K562 (cell line): ENCODE data around the gene TAS2R4. TPM values are rescaled to one million over a fixed set of nuclear protein-coding genes. Genes with fewer than 3 reads are reported as not detected.
A peak's percentile ranks its signal among the peaks of the same experiment; 100 is the strongest.

Source experiments
- ARID1B ChIP-seq: fragments of 450-650 bp; IDR thresholded peaks from 2 replicates; pipeline ENCODE4 v1.6.1; 2016; ENCODE audit warnings: antibody characterized with exemption, mild to moderate bottlenecking, inconsistent platforms
- CCAR2 ChIP-seq: fragments of 200-400 bp; formaldehyde crosslinking; IDR thresholded peaks from 2 replicates; pipeline ENCODE4 v1.6.1; 2017; ENCODE audit warnings: mild to moderate bottlenecking, low read depth, low read length
- CLOCK ChIP-seq: fragments of 250-450 bp; sonication (Bioruptor Pico); IDR thresholded peaks from 2 replicates; pipeline ENCODE4 v1.4.0; 2020; ENCODE audit warnings: mild to moderate bottlenecking, moderate library complexity, borderline replicate concordance
- E2F5 ChIP-seq: sonication (generic); formaldehyde crosslinking; IDR thresholded peaks from 2 replicates; pipeline ENCODE4 v1.8.0; 2022; ENCODE audit warnings: mild to moderate bottlenecking, missing genetic modification reagents
- FOXJ2 ChIP-seq: fragments of 200-800 bp; sonication (Bioruptor generic); IDR thresholded peaks from 2 replicates; pipeline ENCODE4 v1.6.1; 2016; ENCODE audit warnings: missing genetic modification characterization, missing compliant biosample characterization
- HDGF ChIP-seq: fragments of 450-650 bp; IDR thresholded peaks from 2 replicates; pipeline ENCODE4 v1.6.1; 2016
- NELFE ChIP-seq: IDR thresholded peaks from 2 replicates; pipeline ENCODE4 v1.6.1; 2011; ENCODE audit warnings: mild to moderate bottlenecking; ENCODE audit not compliant: insufficient read depth, insufficient read length
- NFIX ChIP-seq: fragments of 250-450 bp; sonication (Bioruptor Pico); IDR thresholded peaks from 2 replicates; pipeline ENCODE4 v1.4.0; 2020; ENCODE audit warnings: low read depth, mild to moderate bottlenecking, moderate library complexity
- PHB ChIP-seq: fragments of 250-450 bp; sonication (Bioruptor Pico); IDR thresholded peaks from 2 replicates; pipeline ENCODE4 v1.5.0; 2021
- RB1 ChIP-seq: fragments of 450-650 bp; IDR thresholded peaks from 2 replicates; pipeline ENCODE4 v1.6.1; 2017; ENCODE audit warnings: low read depth, mild to moderate bottlenecking
- RFX1 ChIP-seq: fragments of 450-650 bp; IDR thresholded peaks from 2 replicates; pipeline ENCODE4 v1.6.1; 2016; ENCODE audit warnings: mild to moderate bottlenecking, moderate library complexity
- TAF1 ChIP-seq: IDR thresholded peaks from 2 replicates; pipeline ENCODE4 v1.6.1; 2011; ENCODE audit warnings: mild to moderate bottlenecking, low read length, moderate library complexity; ENCODE audit not compliant: insufficient read depth, control insufficient read depth, severe bottlenecking; ENCODE audit errors: extremely low read depth
- TAL1 ChIP-seq: fragments of 450-650 bp; IDR thresholded peaks from 2 replicates; pipeline ENCODE4 v1.6.1; 2016; ENCODE audit warnings: mild to moderate bottlenecking
- XRCC5 ChIP-seq: fragments of 200-400 bp; formaldehyde crosslinking; IDR thresholded peaks from 2 replicates; pipeline ENCODE4 v1.6.1; 2017; ENCODE audit warnings: low read depth, mild to moderate bottlenecking, low read length
- ZFP91 ChIP-seq: sonication (generic); formaldehyde crosslinking; IDR thresholded peaks from 2 replicates; pipeline ENCODE4 v1.8.0; 2022; ENCODE audit warnings: mild to moderate bottlenecking, missing genetic modification reagents
- ZNF165 ChIP-seq: fragments of 250-450 bp; sonication (Bioruptor Pico); IDR thresholded peaks from 2 replicates; pipeline ENCODE4 v1.4.0; 2020; ENCODE audit warnings: borderline replicate concordance
- ZSCAN32 ChIP-seq: fragments of 450-650 bp; formaldehyde crosslinking; IDR thresholded peaks from 2 replicates; pipeline ENCODE4 v1.4.0; 2020; ENCODE audit warnings: mild to moderate bottlenecking, moderate library complexity
- polyA plus RNA-seq, 8 experiments: library from polyadenylated mRNA; depleted of rRNA in 4 of 8; stranded (reverse) in 5 of 8; unstranded in 3 of 8; fragments of >200 nt; fragmentation: Nextera tagmentation in 2 of 8; fragmentation: Illumina TruSeq in 1 of 8; extraction: Ambion mirVana in 2 of 8; extraction: Trizol in 1 of 8; gene quantifications; 2 replicates each; pipeline versions ENCODE4 v1.2.1 to v1.2.3, GENCODE V29; 2011 to 2014; ENCODE audit warnings: inconsistent platforms in 1 of 8, missing spikeins in 1 of 8
- total RNA-seq, 7 experiments: library from RNA; depleted of rRNA in 6 of 7; stranded (reverse); fragments of >200 nt in 6 of 7; fragmentation: Illumina TruSeq in 2 of 7; extraction: Trizol in 2 of 7; gene quantifications; 2 replicates each; pipeline versions ENCODE4 v1.2.1 to v1.2.3, GENCODE V29; 2011 to 2021; ENCODE audit warnings: low replicate concordance in 1 of 7
- TF ChIP-seq, protein P1 (sequence below): fragments of 150-350 bp; IDR thresholded peaks from 2 replicates; pipeline ENCODE4 v1.6.1; 2014; ENCODE audit warnings: low read depth, mild to moderate bottlenecking, low read length, borderline replicate concordance

TAS2R4 gene
- total and polyA plus RNA-seq, 9 of the 15 experiments (the other 6 are each of a cell fraction or from before 2014, with no cell fraction given) = 0.04 to 2.1 (median 0.68) TPM

DNA sequence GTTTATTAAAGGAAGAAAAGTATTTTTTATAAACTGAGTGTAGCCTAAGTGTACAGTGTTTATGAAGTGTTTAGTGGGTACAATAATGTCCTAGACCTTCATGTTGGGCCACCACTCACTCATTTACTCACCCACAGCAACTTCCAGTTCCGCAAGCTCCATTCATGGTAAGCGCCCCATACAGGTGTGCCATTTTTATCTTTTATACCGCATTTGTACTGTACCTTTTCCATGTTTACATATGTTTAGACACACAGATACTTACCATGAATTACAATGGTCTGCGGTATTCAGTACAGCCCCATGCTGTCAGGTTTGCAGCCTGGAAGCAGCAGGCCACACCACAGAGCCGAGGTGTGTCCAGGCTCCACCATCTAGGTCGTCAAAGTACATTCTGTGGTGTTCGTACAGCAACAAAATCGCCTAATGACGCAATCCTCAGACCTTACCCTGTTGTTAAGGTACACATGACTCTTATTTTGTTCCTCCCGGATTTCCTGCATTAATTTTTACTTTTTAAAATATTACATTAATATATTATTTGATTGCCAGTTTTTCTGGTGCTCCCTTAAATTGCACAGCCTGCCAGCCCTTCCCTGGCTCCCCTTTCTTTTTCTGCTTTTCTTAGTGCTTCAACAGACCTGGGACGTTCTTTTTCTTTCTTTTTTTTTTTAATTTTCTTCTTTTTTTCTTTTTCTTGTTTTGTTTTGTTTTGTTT, 39.2 kb upstream of the TAS2R4 start (continued):
- TF ChIP-seq ZFP91 (no peak), CLOCK (no peak), E2F5 (no peak), HDGF (no peak), ZNF165 (CRISPR knock-in tag) (no peak), PHB (CRISPR knock-in tag) (no peak), ARID1B (no peak), NELFE (no peak), TAF1 (no peak), CCAR2 (no peak), NFIX (CRISPR knock-in tag) (no peak), XRCC5 (no peak), RFX1 (peak; percentile 32; the same call in 1 of the 2 replicates), TAL1 (no peak; the same call in 1 of the 2 replicates), RB1 (no peak), FOXJ2 (tag) (no peak), ZSCAN32 (CRISPR knock-in tag) (no peak; the same call in 1 of the 2 replicates)
- TF ChIP-seq, protein P1, sequence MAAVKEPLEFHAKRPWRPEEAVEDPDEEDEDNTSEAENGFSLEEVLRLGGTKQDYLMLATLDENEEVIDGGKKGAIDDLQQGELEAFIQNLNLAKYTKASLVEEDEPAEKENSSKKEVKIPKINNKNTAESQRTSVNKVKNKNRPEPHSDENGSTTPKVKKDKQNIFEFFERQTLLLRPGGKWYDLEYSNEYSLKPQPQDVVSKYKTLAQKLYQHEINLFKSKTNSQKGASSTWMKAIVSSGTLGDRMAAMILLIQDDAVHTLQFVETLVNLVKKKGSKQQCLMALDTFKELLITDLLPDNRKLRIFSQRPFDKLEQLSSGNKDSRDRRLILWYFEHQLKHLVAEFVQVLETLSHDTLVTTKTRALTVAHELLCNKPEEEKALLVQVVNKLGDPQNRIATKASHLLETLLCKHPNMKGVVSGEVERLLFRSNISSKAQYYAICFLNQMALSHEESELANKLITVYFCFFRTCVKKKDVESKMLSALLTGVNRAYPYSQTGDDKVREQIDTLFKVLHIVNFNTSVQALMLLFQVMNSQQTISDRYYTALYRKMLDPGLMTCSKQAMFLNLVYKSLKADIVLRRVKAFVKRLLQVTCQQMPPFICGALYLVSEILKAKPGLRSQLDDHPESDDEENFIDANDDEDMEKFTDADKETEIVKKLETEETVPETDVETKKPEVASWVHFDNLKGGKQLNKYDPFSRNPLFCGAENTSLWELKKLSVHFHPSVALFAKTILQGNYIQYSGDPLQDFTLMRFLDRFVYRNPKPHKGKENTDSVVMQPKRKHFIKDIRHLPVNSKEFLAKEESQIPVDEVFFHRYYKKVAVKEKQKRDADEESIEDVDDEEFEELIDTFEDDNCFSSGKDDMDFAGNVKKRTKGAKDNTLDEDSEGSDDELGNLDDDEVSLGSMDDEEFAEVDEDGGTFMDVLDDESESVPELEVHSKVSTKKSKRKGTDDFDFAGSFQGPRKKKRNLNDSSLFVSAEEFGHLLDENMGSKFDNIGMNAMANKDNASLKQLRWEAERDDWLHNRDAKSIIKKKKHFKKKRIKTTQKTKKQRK = no peak
